Liver (tissue), 9 donors: ENCODE data around the gene SKAP1. TPM values are rescaled to one million over a fixed set of nuclear protein-coding genes. Genes with fewer than 3 reads are reported as not detected.

Experiments
- DNase-seq: peaks from one replicate; pipeline ENCODE4 v3.0.0-alpha.2; 2017; ENCODE audit warnings: low spot score
- H3K27ac ChIP-seq, 2 donors: one replicate each; pipeline ENCODE4 v1.7.0; 2013; ENCODE audit warnings: inconsistent platforms in 2 of 2, low read length in 2 of 2, control low read depth in 1 of 2, low read depth in 1 of 2, mild to moderate bottlenecking in 1 of 2
- H3K27me3 ChIP-seq, 4 donors: one replicate each; pipeline versions ENCODE4 v1.6.1 to v1.7.0; 2013; ENCODE audit warnings: low read length in 3 of 4, inconsistent platforms in 1 of 4, mild to moderate bottlenecking in 1 of 4, moderate library complexity in 1 of 4; ENCODE audit not compliant: control insufficient read depth in 4 of 4, insufficient read depth in 4 of 4
- H3K36me3 ChIP-seq, 4 donors: one replicate each; pipeline versions ENCODE4 v1.6.1 to v1.7.0; 2013; ENCODE audit warnings: low read length in 3 of 4, mild to moderate bottlenecking in 3 of 4, low read depth in 1 of 4, moderate library complexity in 1 of 4; ENCODE audit not compliant: control insufficient read depth in 4 of 4, insufficient read depth in 3 of 4
- H3K4me1 ChIP-seq, 4 donors: one replicate each; pipeline versions ENCODE4 v1.6.1 to v1.7.0; 2013; ENCODE audit warnings: low read length in 3 of 4, mild to moderate bottlenecking in 3 of 4, moderate library complexity in 1 of 4; ENCODE audit not compliant: control insufficient read depth in 4 of 4, insufficient read depth in 4 of 4
- H3K4me3 ChIP-seq, 3 donors: one replicate each; pipeline versions ENCODE4 v1.6.1 to v1.7.0; 2013; ENCODE audit warnings: low read length in 3 of 3, control low read depth in 1 of 3, low read depth in 1 of 3, mild to moderate bottlenecking in 1 of 3
- H3K9ac ChIP-seq, 2 donors: one replicate each; pipeline ENCODE4 v1.7.0; 2013; ENCODE audit warnings: low read length in 2 of 2, mild to moderate bottlenecking in 2 of 2, moderate library complexity in 2 of 2, control low read depth in 1 of 2, low read depth in 1 of 2
- H3K9me3 ChIP-seq, 4 donors: one replicate each; pipeline versions ENCODE4 v1.6.1 to v1.7.0; 2013; ENCODE audit warnings: low read length in 3 of 4; ENCODE audit not compliant: control insufficient read depth in 4 of 4
- EGR1 ChIP-seq, 2 donors: IDR thresholded peaks; 2 replicates each; pipeline ENCODE4 v1.6.1; 2016 to 2018; ENCODE audit warnings: antibody characterized with exemption in 2 of 2, low read depth in 2 of 2
- FOXA1 ChIP-seq: IDR thresholded peaks from 2 replicates; pipeline ENCODE4 v1.6.1; 2016; ENCODE audit warnings: antibody characterized with exemption
- FOXA2 ChIP-seq: IDR thresholded peaks from 2 replicates; pipeline ENCODE4 v1.6.1; 2016; ENCODE audit warnings: antibody characterized with exemption
- GABPA ChIP-seq, 2 donors: IDR thresholded peaks in 1 of 2; conservative IDR thresholded peaks in 1 of 2; 2 replicates each; pipeline ENCODE4 v1.6.1; 2016; ENCODE audit warnings: antibody characterized with exemption in 2 of 2, mild to moderate bottlenecking in 1 of 2, moderate library complexity in 1 of 2
- HNF4A ChIP-seq, 2 donors: conservative IDR thresholded peaks; 2 replicates each; pipeline ENCODE4 v1.6.1; 2016; ENCODE audit warnings: antibody characterized with exemption in 2 of 2, mild to moderate bottlenecking in 2 of 2
- HNF4G ChIP-seq: IDR thresholded peaks from 2 replicates; pipeline ENCODE4 v1.6.1; 2016; ENCODE audit warnings: antibody characterized with exemption
- JUND ChIP-seq, 2 donors: IDR thresholded peaks; 2 replicates each; pipeline ENCODE4 v1.6.1; 2016; ENCODE audit warnings: antibody characterized with exemption in 2 of 2
- NR2F2 ChIP-seq: IDR thresholded peaks from 2 replicates; pipeline ENCODE4 v1.6.1; 2016; ENCODE audit warnings: antibody characterized with exemption
- RAD21 ChIP-seq, 2 donors: IDR thresholded peaks; 2 replicates each; pipeline ENCODE4 v1.6.1; 2016; ENCODE audit warnings: antibody characterized with exemption in 2 of 2, mild to moderate bottlenecking in 2 of 2
- REST ChIP-seq: IDR thresholded peaks from 2 replicates; pipeline ENCODE4 v1.6.1; 2016; ENCODE audit warnings: antibody characterized with exemption, mild to moderate bottlenecking
- RXRA ChIP-seq, 2 donors: IDR thresholded peaks; 2 replicates each; pipeline ENCODE4 v1.6.1; 2017 to 2018; ENCODE audit warnings: antibody characterized with exemption in 2 of 2, mild to moderate bottlenecking in 1 of 2
- SP1 ChIP-seq: IDR thresholded peaks from 2 replicates; pipeline ENCODE4 v1.6.1; 2018; ENCODE audit warnings: antibody characterized with exemption, mild to moderate bottlenecking
- TAF1 ChIP-seq: conservative IDR thresholded peaks from 2 replicates; pipeline ENCODE4 v1.6.1; 2016; ENCODE audit warnings: antibody characterized with exemption, mild to moderate bottlenecking
- YY1 ChIP-seq: IDR thresholded peaks from 2 replicates; pipeline ENCODE4 v1.6.1; 2016; ENCODE audit warnings: antibody characterized with exemption, mild to moderate bottlenecking
- WGBS: extraction: QIAGEN DNeasy Blood & Tissue Kit; methylation state at CpG from one replicate; pipeline ENCODE4 v1.1.7; 2013; 5-methylcytosine and 5-hydroxymethylcytosine counted together
- polyA plus RNA-seq, 2 donors: library from polyadenylated mRNA; stranded (reverse) in 1 of 2; unstranded in 1 of 2; fragments of 200-250 nt in 1 of 2; fragments of >200 nt in 1 of 2; fragmentation: Nextera tagmentation in 1 of 2; extraction: Ambion mirVana in 1 of 2; gene quantifications; one replicate each; pipeline versions ENCODE4 v1.2.1 to v1.2.3, GENCODE V29; 2013 to 2015
- total RNA-seq, 2 donors: library from RNA; depleted of rRNA; stranded (reverse); fragments of >200 nt; gene quantifications; one replicate each; pipeline ENCODE4 v1.2.3, GENCODE V29; 2014
- TF ChIP-seq, protein P1 (sequence below): IDR thresholded peaks from 2 replicates; pipeline ENCODE4 v1.6.1; 2016; ENCODE audit warnings: antibody characterized with exemption
- TF ChIP-seq, protein P2 (sequence below): fragments of 150-350 bp; IDR thresholded peaks from 2 replicates; pipeline ENCODE4 v1.5.1; 2017; ENCODE audit warnings: improper control_type of control experiment, low read depth, low read length; ENCODE audit not compliant: missing input control
- TF ChIP-seq, protein P3 (sequence below): IDR thresholded peaks from 2 replicates; pipeline ENCODE4 v1.6.1; 2016; ENCODE audit warnings: antibody characterized with exemption
- TF ChIP-seq, protein P4 (sequence below): IDR thresholded peaks from 2 replicates; pipeline ENCODE4 v1.6.1; 2016; ENCODE audit warnings: antibody characterized with exemption
- donor health status: healthy.
- donor health status: healthy.
- donor health status: healthy.
- donor health status: healthy.
- donor health status: healthy.

The SKAP1 gene
- total and polyA plus RNA-seq, 4 donors = 2.5 to 20.8 (median 11.3) TPM

GRCh38 chr17:48426761-48427500 lies 3.1 kb downstream of the SKAP1 start:
- no peak for DNase-seq
- Histone ChIP-seq H3K27me3 (peaks cover 0 to 15% (median 2%) of the 10 kb centered on the region in 4 donors), H3K4me3 (no peak overlapping the region), H3K9me3 (no peaks in the 10 kb centered on the region), H3K27ac (no peak overlapping the region), H3K9ac (no peak overlapping the region), H3K36me3 (no peaks in the 10 kb centered on the region), H3K4me1 (peaks cover 0 to 4% (median 0%) of the 10 kb centered on the region in 4 donors)
- TF ChIP-seq JUND (IDR thresholded peaks at IDR 0.05) (no peak), REST (no peak), RXRA (IDR thresholded peaks at IDR 0.05) (no peak), FOXA1 (no peak), SP1 (no peak), RAD21 (IDR thresholded peaks at IDR 0.05) (no peak), FOXA2 (no peak), YY1 (no peak), EGR1 (IDR thresholded peaks at IDR 0.05; ENCODE audit: low read depth in 2 of 2) (no peak), HNF4A (conservative IDR thresholded peaks at IDR 0.05) (no peak), HNF4G (no peak), TAF1 (no peak), NR2F2 (no peak), GABPA (IDR thresholded peaks at IDR 0.05 in 1 of 2, conservative IDR thresholded peaks at IDR 0.05 in 1 of 2) (no peak)
- TF ChIP-seq, protein P1, sequence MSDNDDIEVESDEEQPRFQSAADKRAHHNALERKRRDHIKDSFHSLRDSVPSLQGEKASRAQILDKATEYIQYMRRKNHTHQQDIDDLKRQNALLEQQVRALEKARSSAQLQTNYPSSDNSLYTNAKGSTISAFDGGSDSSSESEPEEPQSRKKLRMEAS = no peak
- TF ChIP-seq, protein P2, sequence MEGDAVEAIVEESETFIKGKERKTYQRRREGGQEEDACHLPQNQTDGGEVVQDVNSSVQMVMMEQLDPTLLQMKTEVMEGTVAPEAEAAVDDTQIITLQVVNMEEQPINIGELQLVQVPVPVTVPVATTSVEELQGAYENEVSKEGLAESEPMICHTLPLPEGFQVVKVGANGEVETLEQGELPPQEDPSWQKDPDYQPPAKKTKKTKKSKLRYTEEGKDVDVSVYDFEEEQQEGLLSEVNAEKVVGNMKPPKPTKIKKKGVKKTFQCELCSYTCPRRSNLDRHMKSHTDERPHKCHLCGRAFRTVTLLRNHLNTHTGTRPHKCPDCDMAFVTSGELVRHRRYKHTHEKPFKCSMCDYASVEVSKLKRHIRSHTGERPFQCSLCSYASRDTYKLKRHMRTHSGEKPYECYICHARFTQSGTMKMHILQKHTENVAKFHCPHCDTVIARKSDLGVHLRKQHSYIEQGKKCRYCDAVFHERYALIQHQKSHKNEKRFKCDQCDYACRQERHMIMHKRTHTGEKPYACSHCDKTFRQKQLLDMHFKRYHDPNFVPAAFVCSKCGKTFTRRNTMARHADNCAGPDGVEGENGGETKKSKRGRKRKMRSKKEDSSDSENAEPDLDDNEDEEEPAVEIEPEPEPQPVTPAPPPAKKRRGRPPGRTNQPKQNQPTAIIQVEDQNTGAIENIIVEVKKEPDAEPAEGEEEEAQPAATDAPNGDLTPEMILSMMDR = no peak
- TF ChIP-seq, protein P3, sequence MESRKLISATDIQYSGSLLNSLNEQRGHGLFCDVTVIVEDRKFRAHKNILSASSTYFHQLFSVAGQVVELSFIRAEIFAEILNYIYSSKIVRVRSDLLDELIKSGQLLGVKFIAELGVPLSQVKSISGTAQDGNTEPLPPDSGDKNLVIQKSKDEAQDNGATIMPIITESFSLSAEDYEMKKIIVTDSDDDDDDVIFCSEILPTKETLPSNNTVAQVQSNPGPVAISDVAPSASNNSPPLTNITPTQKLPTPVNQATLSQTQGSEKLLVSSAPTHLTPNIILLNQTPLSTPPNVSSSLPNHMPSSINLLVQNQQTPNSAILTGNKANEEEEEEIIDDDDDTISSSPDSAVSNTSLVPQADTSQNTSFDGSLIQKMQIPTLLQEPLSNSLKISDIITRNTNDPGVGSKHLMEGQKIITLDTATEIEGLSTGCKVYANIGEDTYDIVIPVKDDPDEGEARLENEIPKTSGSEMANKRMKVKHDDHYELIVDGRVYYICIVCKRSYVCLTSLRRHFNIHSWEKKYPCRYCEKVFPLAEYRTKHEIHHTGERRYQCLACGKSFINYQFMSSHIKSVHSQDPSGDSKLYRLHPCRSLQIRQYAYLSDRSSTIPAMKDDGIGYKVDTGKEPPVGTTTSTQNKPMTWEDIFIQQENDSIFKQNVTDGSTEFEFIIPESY = no peak
- TF ChIP-seq, protein P4, sequence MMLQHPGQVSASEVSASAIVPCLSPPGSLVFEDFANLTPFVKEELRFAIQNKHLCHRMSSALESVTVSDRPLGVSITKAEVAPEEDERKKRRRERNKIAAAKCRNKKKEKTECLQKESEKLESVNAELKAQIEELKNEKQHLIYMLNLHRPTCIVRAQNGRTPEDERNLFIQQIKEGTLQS = no peak
- WGBS = 70% methylated on average over 4 of the region's 4 CpGs
